NCI-H226 (cell line): ENCODE measurements around the gene MICU1.
"Not testable (repeated sequence)": the region's sequence is repeated elsewhere in the genome, so short reads cannot be mapped to it uniquely, and the experiment has no call there.

Experiments used
- DNase-seq: peaks from one replicate; pipeline ENCODE4 v3.0.0-alpha.2; 2015

MICU1 gene

GRCh38 chr10:72337039-72337629, 288.7 kb downstream of the MICU1 start:
- DNase-seq = peak; percentile 49

DNA sequence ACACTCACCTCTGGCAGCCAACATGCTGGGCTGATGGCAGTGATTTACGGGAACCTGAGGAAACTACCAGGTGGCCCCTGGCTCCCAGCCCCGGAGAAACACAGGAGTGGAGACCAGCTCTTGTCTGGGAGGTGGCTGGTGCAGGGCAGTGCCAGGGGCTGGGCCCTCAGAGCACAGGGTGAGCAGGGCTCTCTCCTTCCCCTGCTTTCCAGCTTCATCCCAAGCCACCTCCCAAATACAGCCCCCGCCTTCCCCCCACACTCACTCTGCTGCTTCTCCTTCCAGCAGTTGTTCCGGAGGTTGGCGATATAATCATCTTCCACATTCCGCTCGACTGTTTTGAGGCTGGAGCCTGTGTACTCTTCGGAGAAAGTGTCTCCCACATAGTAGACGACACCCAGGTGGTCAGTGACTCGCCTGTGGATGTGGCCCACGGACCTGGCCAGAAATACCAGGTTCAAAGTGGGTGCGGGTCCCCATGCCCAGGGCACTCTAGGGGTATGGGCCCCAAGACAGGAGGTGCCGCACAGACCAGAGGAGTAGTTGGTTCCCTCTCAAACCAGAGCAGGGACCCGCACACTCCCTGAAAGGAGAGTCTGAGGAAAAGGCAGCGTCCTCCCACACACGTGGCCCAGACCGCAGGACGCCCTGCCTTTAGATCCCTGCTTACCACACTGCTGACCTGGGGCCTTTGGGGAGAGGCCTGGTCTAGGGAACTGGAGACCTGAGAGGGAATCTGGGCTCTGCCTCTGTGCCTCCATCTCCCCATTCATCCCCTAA, 289.4 kb downstream of the MICU1 start:
- DNase-seq = peak; percentile 16

DNA sequence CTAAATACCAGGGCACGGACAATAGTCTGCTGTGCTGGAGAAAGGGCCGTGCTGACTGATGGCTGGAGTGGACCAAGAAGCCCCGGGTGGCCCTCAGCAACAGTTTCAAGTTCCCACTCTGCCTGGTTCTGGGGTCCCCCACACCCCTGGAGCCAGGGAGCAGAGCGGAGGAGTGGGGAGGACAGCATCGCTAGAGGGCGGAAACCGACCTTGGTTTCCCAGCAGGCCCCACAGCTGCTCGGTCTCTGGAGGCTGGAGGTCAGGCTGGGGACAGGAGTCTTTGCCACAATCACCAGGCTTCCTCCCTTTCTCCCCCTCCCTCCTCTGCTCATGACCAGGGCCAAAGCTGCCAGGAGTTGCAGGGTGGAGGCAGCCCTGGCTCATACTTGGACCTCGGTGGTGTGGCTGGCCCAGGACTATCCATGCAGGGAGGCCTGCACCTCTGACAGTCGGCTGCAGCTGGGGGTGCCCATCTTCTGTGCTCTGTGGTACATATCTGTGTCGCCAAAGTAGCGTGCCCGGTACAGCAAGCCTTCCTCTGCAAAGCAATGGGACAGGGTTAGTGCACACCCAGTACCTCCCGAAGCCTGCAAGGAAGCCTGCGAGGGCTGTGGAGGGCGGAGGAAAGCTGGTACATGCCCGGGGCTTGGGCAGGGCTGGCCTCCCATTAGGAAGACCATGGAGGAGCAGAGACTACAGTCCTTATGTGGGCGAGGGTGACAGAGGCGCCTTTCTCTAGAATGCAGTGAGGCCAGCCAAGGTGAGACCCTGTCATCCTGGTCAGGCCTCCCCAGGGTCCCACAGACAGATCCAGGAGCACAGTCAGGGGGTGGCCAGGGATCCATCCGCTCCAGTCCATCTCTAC, 290.3 kb downstream of the MICU1 start:
- peak; percentile 46 for DNase-seq

DNA sequence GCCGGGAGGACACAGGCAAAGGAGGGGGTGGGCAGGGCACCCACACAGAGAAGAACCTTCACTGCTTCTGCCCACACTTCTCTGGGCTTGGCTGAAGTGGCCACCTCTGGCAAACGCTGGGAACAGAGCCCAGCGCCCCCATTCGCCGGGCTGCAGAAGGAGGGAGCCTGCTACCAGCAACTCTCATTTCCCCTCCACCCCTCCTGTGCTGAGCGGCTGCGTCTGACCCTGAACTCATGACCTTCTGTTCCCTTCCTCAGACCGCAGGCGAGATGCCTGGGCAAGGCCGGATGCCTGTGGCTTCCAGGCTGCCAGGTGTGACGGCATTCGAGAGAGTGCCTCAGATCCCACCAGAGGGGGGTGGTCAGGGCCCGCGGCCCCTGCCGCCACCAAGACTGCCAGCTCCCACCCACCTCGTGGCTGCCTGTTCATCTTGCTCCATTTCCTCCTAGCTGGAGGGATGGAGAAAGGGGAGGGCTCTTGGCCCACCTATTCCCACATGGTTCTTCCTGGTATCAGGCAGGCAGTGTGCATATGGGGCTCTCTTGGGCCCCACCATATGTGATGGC, 291.0 kb downstream of the MICU1 start:
- peak; percentile 94 for DNase-seq

GRCh38 chr10:72334196-72334824, 291.6 kb downstream of the MICU1 start:
- DNase-seq = peak; percentile 56

DNA sequence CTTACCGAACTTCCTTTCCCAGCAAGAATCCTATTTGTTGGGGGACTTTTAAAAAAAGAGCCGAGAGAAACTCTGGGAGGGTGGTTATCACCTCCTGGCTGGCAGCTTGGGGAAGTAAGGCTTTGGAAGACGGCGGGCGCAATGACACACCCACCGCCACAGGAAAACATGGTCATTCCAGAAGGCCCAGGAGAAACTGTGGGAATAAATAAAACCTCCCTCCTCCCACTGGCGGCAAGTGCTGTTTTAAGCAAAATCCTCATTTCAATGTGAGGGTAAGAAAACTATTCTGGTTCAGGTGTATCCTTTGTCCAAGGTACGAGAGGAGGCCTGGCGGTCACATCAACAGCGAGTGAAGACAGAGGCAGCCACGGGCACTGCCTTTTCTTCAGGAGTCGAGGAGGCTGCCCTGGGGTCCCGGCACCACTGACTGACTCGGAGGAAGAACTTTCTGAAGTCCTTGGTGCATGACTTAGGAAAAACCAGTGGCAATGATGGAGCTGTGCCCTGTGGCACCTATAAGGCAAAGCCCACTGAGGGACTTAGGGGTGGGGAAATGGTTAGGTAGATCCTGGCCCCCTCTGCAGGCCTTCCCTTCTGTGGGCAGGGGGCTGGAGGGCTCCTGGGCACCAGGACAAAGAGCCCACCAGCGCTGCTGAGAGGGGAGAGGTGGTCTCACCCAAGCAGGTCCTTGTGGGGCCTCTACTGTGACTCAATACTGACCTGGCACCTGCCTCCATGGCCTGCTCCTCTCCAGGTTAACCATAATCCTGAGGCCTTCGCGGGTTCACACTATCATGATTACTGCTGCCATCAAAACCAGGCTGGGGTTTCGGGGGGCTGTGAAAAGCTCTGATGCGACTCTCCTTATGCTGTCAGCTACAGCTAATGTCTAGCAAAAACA, 292.5 kb downstream of the MICU1 start:
- no peak for DNase-seq

DNA sequence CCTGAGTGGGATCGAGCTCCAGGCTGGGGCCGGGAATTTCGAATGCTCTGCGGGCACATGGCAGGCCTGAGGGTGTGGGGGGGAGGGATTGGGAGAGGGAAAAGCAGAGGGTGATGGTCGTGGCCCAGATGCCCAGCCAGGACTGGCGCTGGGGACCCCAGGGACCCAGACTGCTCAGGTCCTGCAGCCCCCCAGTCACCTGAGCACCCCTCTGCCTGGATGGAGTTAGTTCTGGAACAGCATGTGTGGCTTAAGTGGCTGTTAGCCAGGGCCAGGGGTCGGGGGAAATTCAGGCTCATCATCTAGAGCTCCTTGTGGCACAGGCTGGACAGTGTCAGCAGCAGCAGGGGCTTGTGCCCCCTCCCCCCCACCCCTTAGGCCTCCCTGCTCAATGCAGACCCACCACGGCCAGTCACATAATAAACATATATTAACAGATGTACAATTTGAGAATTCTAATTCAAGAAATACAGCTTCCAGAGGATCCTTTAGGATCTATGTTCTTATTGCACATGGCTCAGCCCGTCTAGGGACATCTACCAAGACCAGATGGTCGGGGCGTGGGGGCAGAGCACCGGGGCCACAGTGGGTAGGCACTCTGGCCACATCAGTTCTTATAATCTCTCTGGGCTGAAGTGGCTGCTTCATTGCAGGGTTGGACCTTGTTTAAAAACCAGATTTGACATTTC, 293.3 kb downstream of the MICU1 start:
- DNase-seq = no peak

GRCh38 chr10:72331575-72332422, 294.1 kb downstream of the MICU1 start:
- DNase-seq = peak; percentile 97

- DNase-seq = no peak
Observed at GRCh38 chr10:72330069-72330426, 295.8 kb downstream of the MICU1 start.

GRCh38 chr10:72329290-72330068, 296.4 kb downstream of the MICU1 start:
- no peak for DNase-seq

DNA sequence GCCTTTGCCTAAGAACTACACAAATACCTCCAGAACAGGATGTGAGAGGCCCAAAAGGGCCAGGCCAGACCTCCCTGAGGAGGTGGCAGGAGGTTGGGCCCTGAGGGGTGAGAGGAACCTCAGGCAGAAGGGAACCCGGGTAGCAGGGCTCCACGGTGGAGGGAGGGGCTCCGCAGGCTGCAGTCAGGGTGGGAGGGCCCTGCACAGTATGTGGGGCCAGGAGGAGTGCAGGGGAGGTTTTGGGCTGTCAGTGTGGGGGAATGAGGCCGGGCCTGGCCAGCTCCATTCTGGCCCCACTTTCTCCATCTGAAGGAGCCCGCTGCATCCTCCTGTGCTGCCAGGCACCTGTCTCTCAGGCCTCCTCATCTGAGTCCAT, 297.1 kb downstream of the MICU1 start:
- DNase-seq = no peak

DNA sequence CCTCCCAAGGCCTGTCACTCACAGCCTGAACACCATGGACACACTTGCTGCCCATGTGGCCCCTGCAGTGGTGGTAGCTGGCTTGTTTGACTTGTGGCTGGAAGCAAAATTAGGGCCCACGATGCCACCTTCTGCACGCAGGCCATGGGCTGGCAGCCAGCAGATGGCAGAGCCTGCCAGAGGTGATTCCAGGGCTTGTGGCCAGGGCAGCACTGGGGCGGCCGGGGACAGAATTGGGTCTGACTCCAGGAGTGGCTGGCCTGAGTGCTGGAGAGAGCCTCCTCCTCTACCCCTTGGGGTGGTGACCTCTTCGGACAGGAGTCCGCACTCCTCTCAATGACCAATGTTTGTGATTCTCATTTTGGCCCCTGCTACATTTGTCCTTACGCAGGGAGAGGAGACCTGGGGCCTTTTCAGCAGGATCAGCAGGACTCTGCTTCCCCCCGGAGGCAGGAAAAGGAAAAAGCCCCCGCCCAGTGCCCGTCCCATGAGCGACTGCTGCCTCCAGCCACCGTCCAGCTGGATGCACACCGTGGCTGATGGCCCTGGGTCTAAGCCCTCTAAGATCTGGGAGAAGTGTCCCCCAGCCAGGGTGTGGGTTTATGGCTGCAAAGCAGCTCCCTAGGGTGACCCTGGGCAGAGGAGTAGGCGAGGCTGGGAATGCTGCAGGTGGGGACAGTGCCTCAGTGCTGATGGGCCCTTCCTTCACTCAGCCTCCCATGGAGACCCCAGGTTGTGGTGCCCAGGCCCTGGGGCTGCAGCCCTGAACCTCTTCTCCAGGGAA, 297.6 kb downstream of the MICU1 start:
- peak; percentile 45 for DNase-seq

GRCh38 chr10:72326665-72327603, 298.9 kb downstream of the MICU1 start:
- DNase-seq = not testable (repeated sequence)

- not testable (repeated sequence) for DNase-seq
Observed at GRCh38 chr10:72325243-72326175, 300.4 kb downstream of the MICU1 start.

DNA sequence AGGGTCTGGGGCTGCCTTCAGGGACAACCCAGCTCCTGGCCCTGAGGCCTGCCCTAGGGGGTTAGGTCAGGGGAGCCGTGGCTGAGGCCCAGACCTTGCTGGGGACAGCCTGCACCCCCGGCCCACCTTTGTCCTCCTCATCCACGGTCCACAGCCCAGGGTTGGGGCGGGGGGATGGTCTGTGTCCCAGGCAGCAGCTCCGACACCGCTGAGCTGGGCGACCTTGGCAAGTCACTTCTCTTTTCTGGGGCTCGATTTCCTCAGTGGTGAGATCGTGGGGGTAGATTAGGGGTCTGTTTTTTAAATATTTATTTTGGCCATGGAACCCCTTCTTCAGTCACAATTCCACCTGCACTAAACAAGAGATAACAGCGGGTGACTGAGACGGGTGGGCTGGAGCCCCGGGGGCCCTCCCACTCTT, 302.1 kb downstream of the MICU1 start:
- DNase-seq = no peak

GRCh38 chr10:72323108-72323749, 302.6 kb downstream of the MICU1 start:
- no peak for DNase-seq
